GM08714 (cell line): Measurements from ENCODE around the gene ETV6.

ENCODE experiments used
- H3K4me3 ChIP-seq: fragments of 200-500 bp; sonication (Bioruptor generic); 2 replicates; pipeline ENCODE4 v1.5.1; 2014; ENCODE audit warnings: mild to moderate bottlenecking, low read length, inconsistent platforms
- ZNF274 ChIP-seq: IDR thresholded peaks from 2 replicates; pipeline ENCODE4 v1.6.1; 2012; ENCODE audit warnings: mild to moderate bottlenecking, low read depth, low read length

The ETV6 gene

DNA sequence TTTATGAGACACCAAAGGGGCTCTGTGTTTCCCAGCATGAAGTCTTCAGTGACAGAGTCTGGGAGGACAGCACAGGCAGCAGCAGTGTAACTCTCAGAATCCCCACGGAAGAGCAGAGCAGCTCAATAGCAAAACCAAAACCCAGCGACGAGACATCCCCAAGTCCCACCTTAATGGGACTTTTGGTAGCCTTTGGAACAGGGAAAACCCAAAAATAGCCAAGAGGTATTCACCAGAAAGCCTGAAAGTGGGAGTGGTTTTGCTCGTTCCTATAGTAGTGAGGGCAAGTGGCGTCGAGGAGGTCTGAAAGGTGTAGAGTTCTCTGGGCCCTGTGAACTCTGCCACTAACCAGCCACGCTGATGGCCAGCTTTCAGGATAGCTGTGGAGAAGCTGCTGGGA is 174.6 kb downstream of the ETV6 start:
- no peak overlapping the region for H3K4me3 ChIP-seq
- TF ChIP-seq ZNF274: no peak

DNA sequence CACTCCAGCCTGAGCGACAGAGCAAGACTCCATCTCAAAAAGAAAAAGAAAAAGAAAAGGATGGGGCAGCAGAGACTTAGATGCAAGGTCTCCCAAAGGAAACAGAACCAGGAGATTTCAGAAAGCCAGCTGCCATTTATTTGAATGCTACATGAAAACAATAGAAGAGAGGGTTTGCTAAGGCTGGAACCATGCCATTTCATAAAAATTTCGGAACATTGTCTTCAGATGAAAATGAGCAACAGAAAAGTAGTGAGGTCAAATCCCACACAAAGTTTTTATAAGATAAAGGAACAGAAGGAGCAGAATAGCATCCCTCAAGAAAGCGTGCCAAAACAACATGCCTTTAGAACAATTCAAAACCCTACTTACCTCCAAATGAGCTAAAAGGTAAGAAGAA is 175.3 kb downstream of the ETV6 start:
- no peak for TF ChIP-seq ZNF274
- no peak overlapping the region for H3K4me3 ChIP-seq

DNA sequence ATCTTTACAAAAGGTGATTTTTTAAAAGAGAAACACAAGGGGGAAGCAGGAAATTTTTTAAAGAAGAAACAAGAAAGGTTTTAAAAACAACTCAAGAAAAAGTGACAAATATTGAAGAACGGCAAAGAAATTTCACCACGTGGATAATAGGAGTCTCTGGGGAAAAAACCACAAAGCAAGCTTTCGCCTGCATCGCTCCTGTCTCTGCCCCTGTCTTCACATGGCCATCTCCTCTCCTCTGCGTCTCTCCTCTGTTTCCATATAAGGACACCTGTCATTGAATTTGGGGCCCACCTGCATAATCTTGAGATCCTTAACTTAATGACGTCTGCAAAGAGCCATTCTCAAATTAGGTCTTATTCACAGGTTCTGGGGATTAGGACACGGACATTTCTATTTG is 175.8 kb downstream of the ETV6 start:
- TF ChIP-seq ZNF274: no peak
- no peak overlapping the region for H3K4me3 ChIP-seq

DNA sequence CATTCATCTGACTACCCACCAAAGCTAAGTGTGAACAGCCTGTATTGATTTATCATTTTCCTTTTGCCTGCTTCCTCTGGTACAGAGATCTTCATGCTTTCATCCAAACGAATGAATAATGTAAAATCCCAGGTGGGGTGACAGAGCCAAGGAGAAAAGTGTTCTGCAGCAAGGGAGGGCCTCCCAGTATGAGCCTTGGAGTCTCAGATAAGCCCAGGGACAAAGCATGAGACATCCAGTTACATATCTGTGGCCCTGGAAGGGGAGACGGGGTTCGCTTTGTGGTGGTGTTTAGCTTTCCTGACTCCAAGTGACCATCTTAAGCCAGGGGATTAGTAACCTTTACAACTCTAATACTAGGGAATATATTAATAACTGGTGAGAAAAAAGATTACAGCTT is 177.1 kb downstream of the ETV6 start:
- TF ChIP-seq ZNF274: no peak
- H3K4me3 ChIP-seq: no peak overlapping the region

DNA sequence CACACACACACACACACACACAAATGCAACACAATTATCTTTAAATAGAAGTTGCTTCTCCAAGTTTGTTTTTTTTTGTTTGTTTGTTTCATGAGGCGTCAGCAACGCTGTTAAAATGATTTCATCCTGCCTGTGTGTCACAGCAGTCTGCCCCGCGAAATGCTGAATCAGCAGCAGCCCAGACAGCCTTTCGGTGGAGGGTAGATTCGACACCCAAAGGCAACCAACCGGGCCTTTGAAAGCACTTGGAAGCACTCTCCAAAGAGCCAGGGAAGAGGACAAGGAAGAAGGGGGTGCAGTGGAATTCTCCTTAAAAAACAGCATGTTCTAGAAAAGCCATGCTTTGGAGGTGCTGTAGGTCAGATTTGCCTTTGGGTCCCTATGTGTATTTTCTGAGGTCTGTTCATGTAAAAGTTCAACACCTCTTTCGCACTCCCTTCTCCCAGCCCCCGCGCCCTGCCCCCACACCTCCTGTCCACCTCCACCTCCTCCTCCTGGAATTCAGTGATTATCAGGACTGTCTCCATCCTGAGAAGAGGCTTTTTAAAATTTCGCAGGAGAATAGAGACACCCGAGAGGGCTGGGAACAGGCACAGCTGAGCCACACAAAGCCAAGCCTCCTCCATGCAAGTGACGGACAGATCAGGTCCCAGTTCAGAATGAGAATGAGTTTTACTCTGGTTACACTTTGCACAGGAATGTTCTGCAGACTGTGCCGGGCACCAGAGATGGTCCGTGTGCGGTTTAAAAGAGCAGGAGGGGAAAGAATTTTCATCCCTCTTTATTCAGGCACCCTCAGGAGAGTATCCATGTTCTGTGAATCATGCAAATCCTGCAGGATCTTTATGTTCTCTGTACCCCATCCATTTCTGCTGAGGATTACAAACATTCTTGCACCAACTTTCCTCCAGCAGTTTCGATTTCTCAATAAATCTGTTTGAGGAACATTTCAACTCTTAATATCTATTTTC is 177.9 kb downstream of the ETV6 start:
- no peak for TF ChIP-seq ZNF274

DNA sequence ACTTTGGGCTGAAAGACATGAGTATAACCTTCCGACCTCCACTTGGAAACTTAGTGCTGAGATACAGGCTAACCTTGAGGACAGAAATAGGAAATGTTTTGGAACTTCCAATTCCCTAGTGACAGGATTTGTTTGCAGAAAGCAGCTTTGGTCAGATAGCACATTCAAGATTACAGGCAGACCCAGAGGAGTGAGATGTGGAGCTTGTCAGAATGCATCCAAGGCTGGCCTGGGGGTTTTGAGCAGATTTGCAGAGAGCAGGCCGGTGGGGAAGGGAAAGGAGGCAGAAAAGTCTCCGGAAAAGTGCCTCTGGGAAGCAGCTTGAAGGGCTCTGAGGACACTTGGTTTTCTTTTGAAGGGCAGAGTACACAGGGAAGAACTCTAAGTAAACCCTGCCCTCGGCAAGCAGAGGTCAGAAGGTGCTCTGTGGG is 180.3 kb downstream of the ETV6 start:
- no peak overlapping the region for H3K4me3 ChIP-seq
- no peak for TF ChIP-seq ZNF274

More for the DNA sequence above, 177.9 kb downstream of the ETV6 start:
- no peak overlapping the region for H3K4me3 ChIP-seq

DNA sequence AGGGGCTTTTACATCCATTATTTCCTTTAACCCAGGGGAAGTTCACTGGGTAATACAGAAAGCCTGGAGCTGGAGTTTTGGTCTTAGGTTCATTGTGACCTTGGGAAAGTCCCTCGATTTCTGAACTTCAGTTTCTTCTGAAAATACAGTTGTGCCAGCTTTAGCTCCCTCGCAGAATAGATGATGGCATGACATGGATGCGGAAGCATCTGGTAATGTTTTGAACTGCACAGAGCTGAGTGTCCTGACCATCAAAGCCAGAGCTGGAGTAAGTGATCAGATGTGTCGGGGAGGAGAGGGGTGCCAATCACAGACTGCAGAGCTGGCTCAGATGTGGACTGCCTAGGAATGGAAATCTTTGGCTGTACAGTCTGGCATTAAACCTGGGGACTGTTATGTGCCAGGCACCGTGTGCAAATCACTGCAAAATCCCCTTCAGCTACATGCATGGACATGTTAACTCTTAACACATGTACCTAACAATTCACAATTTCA is 180.9 kb downstream of the ETV6 start:
- no peak for TF ChIP-seq ZNF274
- H3K4me3 ChIP-seq: no peak overlapping the region

DNA sequence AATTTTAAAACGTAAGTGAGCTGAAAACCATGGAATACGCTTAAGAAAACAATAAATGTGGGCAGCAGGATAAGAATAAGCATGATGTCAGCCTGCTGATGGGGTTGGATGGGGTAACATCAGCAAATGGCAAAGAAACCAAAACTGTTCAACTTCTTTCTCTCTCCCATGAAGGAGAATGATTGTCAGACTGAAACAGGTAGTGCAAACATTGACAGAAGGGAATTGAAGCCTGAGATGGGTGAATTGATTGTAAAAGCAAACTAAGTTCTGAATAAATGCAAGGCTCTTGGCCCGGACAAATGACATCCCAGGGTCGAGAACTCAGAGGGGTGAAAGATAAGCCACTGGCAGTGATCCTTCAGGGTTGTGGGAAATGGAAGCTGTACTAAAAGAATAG is 182.6 kb downstream of the ETV6 start:
- no peak overlapping the region; the same call in 1 of the 2 replicates for H3K4me3 ChIP-seq
- TF ChIP-seq ZNF274: no peak

DNA sequence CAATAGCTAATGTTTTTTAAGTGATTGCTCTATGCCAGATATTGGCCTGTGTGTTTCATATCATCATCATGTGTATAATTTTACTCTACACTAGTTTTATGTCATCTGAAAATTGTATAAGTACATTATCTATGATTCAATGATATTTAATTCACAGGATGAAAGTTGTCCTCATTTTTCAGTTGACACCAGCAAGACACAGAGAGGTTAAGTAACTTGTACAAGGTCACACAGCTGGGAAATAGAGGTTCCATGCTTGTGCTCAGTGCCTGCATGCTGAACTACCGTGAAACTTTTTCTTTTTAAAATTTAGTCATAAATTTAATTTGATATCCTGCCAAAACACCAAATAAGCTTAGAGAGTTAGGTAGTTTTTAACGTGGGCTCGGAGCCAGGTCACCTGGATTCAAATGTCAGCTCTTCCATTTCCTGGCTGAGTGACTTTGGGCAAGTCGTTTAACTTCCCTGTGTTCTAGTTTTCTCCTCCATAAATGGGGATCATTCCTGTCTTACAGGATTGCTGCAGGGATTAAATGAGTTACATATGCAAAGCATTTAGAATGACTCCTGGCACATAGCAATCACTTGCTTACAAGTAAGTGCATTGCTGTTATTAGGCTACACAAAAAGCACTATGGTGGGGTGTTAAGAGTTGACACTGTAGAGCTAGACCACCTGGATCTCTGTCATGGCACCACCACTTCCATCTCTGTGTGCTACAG is 183.9 kb downstream of the ETV6 start:
- no peak overlapping the region for H3K4me3 ChIP-seq
- TF ChIP-seq ZNF274: no peak

DNA sequence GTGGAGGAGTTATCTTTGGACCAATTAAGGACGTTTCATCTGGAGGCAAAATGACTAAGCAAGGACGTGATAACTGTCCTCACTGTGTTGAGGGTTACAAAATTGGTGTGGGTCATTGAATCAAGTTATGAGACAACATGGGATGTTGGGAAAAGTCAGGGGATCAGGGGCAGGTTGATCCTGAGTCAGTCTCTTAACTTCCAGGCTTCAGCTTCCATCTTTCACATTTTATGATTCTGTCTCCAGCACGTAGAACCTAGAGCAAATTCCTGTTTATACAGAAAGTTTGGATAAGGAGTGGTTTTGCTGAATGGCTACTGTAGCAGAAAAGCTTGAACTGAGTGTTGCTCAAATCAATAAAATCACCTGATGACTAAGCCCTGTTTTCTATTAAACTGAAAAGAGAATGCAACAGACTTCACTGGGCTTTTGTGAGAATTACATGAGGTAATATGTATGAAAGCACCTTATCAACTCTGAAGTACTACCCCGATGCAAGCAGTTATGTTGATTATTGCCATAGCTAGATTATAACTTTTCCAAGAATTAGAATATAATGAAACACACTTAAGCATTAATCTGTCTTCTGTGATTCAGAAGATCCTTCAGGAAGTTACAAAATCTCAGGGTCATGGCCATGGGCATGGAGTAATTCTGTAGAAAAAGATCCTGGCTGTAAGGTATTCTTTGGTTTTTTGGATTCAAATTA is 184.8 kb downstream of the ETV6 start:
- no peak for TF ChIP-seq ZNF274
- H3K4me3 ChIP-seq: no peak overlapping the region

DNA sequence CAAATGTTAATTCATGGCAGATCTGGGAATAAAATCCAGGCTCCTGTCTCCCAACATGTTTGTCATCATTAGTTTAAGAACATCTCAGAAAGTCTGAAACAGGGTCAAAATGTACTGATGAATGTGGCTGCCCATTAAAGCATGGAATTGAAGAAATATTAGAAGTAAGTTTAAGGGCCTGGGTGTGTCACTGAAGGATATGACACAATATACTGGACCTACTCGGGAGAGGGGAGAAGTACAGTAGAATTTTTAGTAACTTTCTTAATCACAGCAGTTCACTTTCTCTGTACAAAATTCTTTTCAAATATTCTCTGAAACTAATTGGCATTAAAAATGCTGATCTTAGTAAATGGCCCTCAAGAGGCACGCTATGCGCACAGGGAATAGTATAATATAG is 185.5 kb downstream of the ETV6 start:
- TF ChIP-seq ZNF274: no peak
- no peak overlapping the region for H3K4me3 ChIP-seq

DNA sequence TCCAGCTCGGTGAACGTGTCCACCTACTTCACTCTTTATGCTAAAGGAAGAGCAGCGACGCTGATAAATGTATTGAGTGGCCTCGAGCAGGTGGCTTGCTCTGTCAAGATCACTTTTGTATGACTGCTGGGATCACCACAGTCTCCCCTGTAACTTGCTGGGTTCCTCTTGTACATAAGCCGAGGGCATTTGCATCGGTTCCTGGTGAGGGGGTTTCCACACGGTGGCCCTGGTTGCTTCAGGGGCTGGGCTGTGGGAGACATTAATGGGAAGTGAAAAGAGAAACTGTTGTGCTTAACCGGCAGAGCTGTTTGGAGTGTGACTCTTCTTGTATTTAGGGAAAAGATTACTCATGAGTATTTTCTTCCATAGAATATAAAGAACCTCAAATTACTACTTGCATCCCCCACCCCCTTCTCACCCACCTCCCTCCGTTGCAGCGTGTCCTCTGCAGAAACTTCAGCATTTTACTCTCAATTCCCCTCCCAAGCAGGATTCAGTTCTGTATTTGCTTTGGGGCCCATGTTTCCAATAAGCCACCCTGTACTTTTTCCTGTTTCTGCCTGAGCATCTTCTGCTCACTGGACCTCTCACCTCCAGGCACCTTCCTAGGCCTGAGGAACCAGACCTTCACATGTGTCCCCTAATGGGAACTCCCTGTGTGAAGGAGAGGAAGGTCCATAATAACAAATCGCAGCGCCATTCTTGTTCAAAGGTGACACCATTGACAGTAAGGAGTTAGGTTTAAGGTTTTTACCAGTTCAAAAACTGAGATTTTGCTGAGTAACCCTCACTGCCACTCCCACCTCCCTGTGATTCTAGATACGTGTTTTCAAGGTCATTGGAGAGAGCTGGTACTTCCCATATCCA is 187.0 kb downstream of the ETV6 start:
- TF ChIP-seq ZNF274: no peak
- peak overlapping the region; percentile 9; the same call in 1 of the 2 replicates for H3K4me3 ChIP-seq

DNA sequence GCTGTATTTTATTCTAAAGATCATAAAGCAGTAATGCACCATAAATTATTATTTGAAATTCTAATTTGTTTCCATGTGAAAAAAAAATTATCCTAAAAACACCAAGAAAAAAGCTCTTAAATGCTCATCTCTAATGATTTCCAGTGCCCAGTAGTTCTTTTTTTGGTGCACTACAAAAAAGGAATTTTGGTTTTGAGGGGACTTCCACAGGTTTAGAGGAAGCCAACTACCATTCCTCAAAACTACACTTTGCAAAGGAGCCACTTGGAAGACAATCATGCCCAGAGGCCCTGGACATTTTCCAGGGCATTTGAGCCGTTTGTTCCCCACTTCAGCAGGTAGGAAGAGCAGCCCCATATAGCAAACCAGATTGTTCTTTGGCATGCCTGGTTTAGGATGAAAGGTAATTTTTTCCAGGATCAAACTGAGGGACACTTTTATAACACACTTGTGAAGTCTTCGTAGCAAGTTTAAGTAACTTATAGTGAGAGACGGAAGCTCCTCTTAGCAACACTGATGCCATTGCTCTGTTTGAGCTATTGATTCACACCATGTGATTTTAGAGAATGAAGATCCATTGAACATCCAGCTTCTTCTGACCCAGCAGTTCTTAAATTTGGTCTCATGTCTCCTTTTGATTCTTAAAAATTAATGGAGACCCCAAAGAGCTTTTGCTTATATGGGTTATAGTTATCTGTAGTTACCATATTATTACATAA is 187.9 kb downstream of the ETV6 start:
- TF ChIP-seq ZNF274: no peak
- H3K4me3 ChIP-seq: no peak overlapping the region
